ENCODE results near the gene RBM20.

GRCh38 chr10:110746254-110746826 lies 102.2 kb downstream of the RBM20 start:
- TF ChIP-seq CTCF (IDR thresholded peaks at IDR 0.05) (peak; percentile 71 to 85 (median 80)), POLR2AphosphoS5 (IDR thresholded peaks at IDR 0.05) (no peak), POLR2A (IDR thresholded peaks at IDR 0.05) (no peak), EP300 (IDR thresholded peaks at IDR 0.05) (no peak)

All from gastroesophageal sphincter (tissue), 3 donors.